Esophagus (tissue), 2 donors: ENCODE data around the gene ADRB2. TPM values are rescaled to one million over a fixed set of nuclear protein-coding genes. Genes with fewer than 3 reads are reported as not detected.

ENCODE experiments used
- H3K27ac ChIP-seq, 2 donors: one replicate each; pipeline ENCODE4 v1.5.1; 2013; ENCODE audit warnings: low read depth in 2 of 2, mild to moderate bottlenecking in 2 of 2, inconsistent platforms in 1 of 2, low read length in 1 of 2, moderate library complexity in 1 of 2
- H3K27me3 ChIP-seq, 2 donors: one replicate each; pipeline ENCODE4 v1.6.1; 2013; ENCODE audit warnings: low read length in 2 of 2, control low read depth in 1 of 2, mild to moderate bottlenecking in 1 of 2; ENCODE audit not compliant: insufficient read depth in 2 of 2, control insufficient read depth in 1 of 2
- H3K36me3 ChIP-seq, 2 donors: one replicate each; pipeline ENCODE4 v1.6.1; 2013; ENCODE audit warnings: low read length in 1 of 2; ENCODE audit not compliant: control insufficient read depth in 2 of 2, insufficient read depth in 2 of 2
- H3K4me1 ChIP-seq, 2 donors: one replicate each; pipeline ENCODE4 v1.6.1; 2013; ENCODE audit warnings: low read length in 1 of 2; ENCODE audit not compliant: control insufficient read depth in 2 of 2, insufficient read depth in 2 of 2
- H3K4me3 ChIP-seq, 2 donors: one replicate each; pipeline ENCODE4 v1.5.1; 2013; ENCODE audit warnings: low read length in 2 of 2, mild to moderate bottlenecking in 2 of 2, low read depth in 1 of 2, moderate library complexity in 1 of 2
- H3K9me3 ChIP-seq, 2 donors: one replicate each; pipeline ENCODE4 v1.6.1; 2013; ENCODE audit warnings: mild to moderate bottlenecking in 2 of 2, low read depth in 1 of 2, low read length in 1 of 2, moderate library complexity in 1 of 2; ENCODE audit not compliant: control insufficient read depth in 2 of 2, insufficient read depth in 1 of 2
- WGBS, 2 donors: extraction: QIAGEN DNeasy Blood & Tissue Kit; methylation state at CpG; one replicate each; pipeline ENCODE4 v1.1.7; 2013; 5-methylcytosine and 5-hydroxymethylcytosine counted together
- polyA plus RNA-seq, 2 donors: library from polyadenylated mRNA; stranded (reverse); fragments of 200-250 nt; gene quantifications; one replicate each; pipeline ENCODE4 v1.2.3, GENCODE V29; 2013
- donor health status: healthy with polysubstance abuse.
- donor health status: Bipolar disorder and iron deficiency.

The ADRB2 gene
- polyA plus RNA-seq, 2 donors, result 2.1 to 2.8 TPM

GRCh38 chr5:148791696-148792095 lies 34.7 kb upstream of the ADRB2 start:
- H3K9me3 ChIP-seq, result no peaks in the 10 kb centered on the region
- peaks cover 0 to 6% of the 10 kb centered on the region in 2 donors for H3K4me1 ChIP-seq
- H3K27ac ChIP-seq, result peak overlapping the region; percentile 70 to 80
- WGBS, 2 donors, result 52 to 69% methylated on average over 2 of the region's 2 CpGs
- no peaks in the 10 kb centered on the region for H3K27me3 ChIP-seq
- no peak overlapping the region for H3K4me3 ChIP-seq
- no peaks in the 10 kb centered on the region for H3K36me3 ChIP-seq

- 83 to 89% methylated on average over 4 of the region's 4 CpGs for WGBS, 2 donors
Measured at GRCh38 chr5:148792744-148793143, 33.7 kb upstream of the ADRB2 start.

GRCh38 chr5:148793261-148793660 lies 33.1 kb upstream of the ADRB2 start:
- Histone ChIP-seq H3K36me3 (no peaks in the 10 kb centered on the region), H3K4me1 (peaks cover 0 to 6% of the 10 kb centered on the region in 2 donors), H3K27ac (no peak overlapping the region), H3K4me3 (no peak overlapping the region), H3K27me3 (no peaks in the 10 kb centered on the region), H3K9me3 (no peaks in the 10 kb centered on the region)

More at GRCh38 chr5:148792744-148793143, 33.7 kb upstream of the ADRB2 start:
- Histone ChIP-seq H3K36me3 (no peaks in the 10 kb centered on the region), H3K4me1 (peaks cover 0 to 6% of the 10 kb centered on the region in 2 donors), H3K27ac (no peak overlapping the region), H3K4me3 (no peak overlapping the region), H3K27me3 (no peaks in the 10 kb centered on the region), H3K9me3 (no peaks in the 10 kb centered on the region)

GRCh38 chr5:148794275-148794674 lies 32.1 kb upstream of the ADRB2 start:
- H3K9me3 ChIP-seq, result no peaks in the 10 kb centered on the region
- WGBS, 2 donors, result 99 to 100% methylated on average over 1 of the region's 1 CpG
- H3K27ac ChIP-seq, result no peak overlapping the region

GRCh38 chr5:148794729-148795561 lies 31.5 kb upstream of the ADRB2 start:
- no peaks in the 10 kb centered on the region for H3K36me3 ChIP-seq
- no peaks in the 10 kb centered on the region for H3K9me3 ChIP-seq
- H3K27ac ChIP-seq, result no peak overlapping the region
- no peaks in the 10 kb centered on the region for H3K27me3 ChIP-seq
- no peak overlapping the region for H3K4me3 ChIP-seq
- 65 to 71% methylated on average over 5 of the region's 5 CpGs for WGBS, 2 donors
- peaks cover 0 to 6% of the 10 kb centered on the region in 2 donors for H3K4me1 ChIP-seq

More at GRCh38 chr5:148794275-148794674, 32.1 kb upstream of the ADRB2 start:
- Histone ChIP-seq H3K4me3 (no peak overlapping the region), H3K27me3 (no peaks in the 10 kb centered on the region), H3K36me3 (no peaks in the 10 kb centered on the region), H3K4me1 (peaks cover 0 to 6% of the 10 kb centered on the region in 2 donors)

- Histone ChIP-seq H3K9me3 (no peaks in the 10 kb centered on the region), H3K4me1 (no peaks in the 10 kb centered on the region), H3K27me3 (no peaks in the 10 kb centered on the region), H3K27ac (no peak overlapping the region), H3K4me3 (no peak overlapping the region), H3K36me3 (no peaks in the 10 kb centered on the region)
- WGBS, 2 donors, result 100% methylated on average over 1 of the region's 1 CpG
Measured at GRCh38 chr5:148796936-148797335, 29.5 kb upstream of the ADRB2 start.

- WGBS, 2 donors, result 92 to 93% methylated on average over 1 of the region's 1 CpG
Measured at GRCh38 chr5:148798786-148799185, 27.6 kb upstream of the ADRB2 start.

GRCh38 chr5:148799737-148800527 lies 26.5 kb upstream of the ADRB2 start:
- Histone ChIP-seq H3K4me1 (no peaks in the 10 kb centered on the region), H3K36me3 (no peaks in the 10 kb centered on the region), H3K27me3 (no peaks in the 10 kb centered on the region), H3K27ac (no peak overlapping the region), H3K4me3 (no peak overlapping the region), H3K9me3 (no peaks in the 10 kb centered on the region)
- 75 to 77% methylated on average over 9 of the region's 9 CpGs for WGBS, 2 donors

More at GRCh38 chr5:148798786-148799185, 27.6 kb upstream of the ADRB2 start:
- H3K4me1 ChIP-seq, result no peaks in the 10 kb centered on the region
- no peak overlapping the region for H3K4me3 ChIP-seq
- no peaks in the 10 kb centered on the region for H3K36me3 ChIP-seq
- H3K9me3 ChIP-seq, result no peaks in the 10 kb centered on the region
- no peaks in the 10 kb centered on the region for H3K27me3 ChIP-seq
- no peak overlapping the region for H3K27ac ChIP-seq

GRCh38 chr5:148801682-148802276 lies 24.6 kb upstream of the ADRB2 start:
- Histone ChIP-seq H3K4me3 (no peak overlapping the region), H3K27ac (no peak overlapping the region), H3K9me3 (no peaks in the 10 kb centered on the region), H3K27me3 (no peaks in the 10 kb centered on the region), H3K4me1 (no peaks in the 10 kb centered on the region), H3K36me3 (no peaks in the 10 kb centered on the region)
- 83 to 84% methylated on average over 4 of the region's 4 CpGs for WGBS, 2 donors
